GM10847 (cell line): ENCODE data around the gene C15orf39.
"Not testable (repeated sequence)": the region's sequence is repeated elsewhere in the genome, so short reads cannot be mapped to it uniquely, and the experiment has no call there.

Experiments used
- POLR2A ChIP-seq: IDR thresholded peaks from 2 replicates; pipeline ENCODE4 v1.6.1; 2011; ENCODE audit not compliant: insufficient read length; ENCODE audit errors: extremely low read depth

Gene C15orf39

DNA sequence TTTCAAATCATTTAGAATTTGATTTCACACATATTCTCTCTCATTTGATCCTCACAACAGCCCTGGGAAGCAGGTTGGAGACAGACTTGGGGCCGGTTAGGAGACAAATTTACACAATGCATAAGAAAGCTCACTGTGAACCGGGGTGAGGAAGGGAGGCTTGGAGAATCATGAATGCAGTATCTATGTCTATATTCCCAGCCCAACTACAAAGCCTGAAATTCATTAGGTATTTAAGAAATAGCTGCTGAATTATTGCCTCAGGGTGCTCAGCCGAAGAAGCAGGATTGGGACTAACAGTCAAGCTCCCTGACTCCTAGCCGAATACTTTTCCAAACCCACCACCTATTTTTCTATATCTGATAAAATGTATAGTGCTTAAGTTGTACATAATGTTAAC lies 48.0 kb downstream of the C15orf39 start:
- no peak for TF ChIP-seq POLR2A

DNA sequence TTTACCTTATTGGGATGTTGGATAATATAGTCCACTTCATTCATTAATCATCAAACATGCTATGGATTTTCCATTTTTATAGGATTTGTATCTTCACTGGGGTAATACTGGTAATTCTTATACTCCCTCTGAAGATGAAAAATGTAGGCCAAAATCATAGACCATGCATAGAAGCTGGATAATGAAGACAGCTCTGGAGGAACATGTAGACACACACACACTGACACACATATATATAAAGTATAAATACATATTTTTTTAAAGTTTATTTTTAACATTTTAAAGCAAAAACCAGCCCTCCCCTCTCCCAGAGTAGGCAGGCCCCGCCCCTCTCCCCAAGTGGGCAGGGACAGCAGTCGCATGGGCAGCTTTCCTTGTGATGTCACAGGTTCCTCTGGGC lies 56.4 kb downstream of the C15orf39 start, which contains the start of gene GOLGA6C:
Gene GOLGA6C (plus strand): TSS at position 301 of the 400 bp plus-strand sequence. CDS start 265 bp downstream, outside the sequence.
- TF ChIP-seq POLR2A, result not testable (repeated sequence)
